ENCODE results near the gene TENT5A. TPM values are rescaled to one million over a fixed set of nuclear protein-coding genes. Genes with fewer than 3 reads are reported as not detected.
A peak's percentile ranks its signal among the peaks of the same experiment; 100 is the strongest.

Gene TENT5A
- total RNA-seq, 1 donor from 2014 or later = 0.63 TPM

DNA sequence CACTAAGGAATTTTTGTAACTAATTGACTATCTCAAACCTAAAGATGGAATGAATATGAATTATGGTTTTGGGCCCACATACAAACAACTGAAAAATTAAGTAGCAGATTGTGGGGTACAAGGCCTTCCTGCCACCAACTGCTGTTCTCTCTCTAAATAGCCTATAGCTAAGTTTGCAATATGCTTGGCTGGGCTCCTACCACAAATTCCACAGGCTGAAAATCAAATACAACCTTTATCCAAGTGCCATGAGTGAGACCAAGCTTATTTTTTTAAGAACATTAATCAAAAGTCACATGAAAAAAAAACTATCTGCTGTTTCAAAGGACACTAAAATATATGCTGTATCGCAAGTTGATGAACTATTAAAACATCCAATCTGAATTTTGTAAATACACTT lies 52.1 kb downstream of the TENT5A start:
- H3K4me3 ChIP-seq (ENCODE audit: low read depth, low read length) = no peak overlapping the region
- no peak for DNase-seq (ENCODE audit: low read depth)
- TF ChIP-seq, protein P1, sequence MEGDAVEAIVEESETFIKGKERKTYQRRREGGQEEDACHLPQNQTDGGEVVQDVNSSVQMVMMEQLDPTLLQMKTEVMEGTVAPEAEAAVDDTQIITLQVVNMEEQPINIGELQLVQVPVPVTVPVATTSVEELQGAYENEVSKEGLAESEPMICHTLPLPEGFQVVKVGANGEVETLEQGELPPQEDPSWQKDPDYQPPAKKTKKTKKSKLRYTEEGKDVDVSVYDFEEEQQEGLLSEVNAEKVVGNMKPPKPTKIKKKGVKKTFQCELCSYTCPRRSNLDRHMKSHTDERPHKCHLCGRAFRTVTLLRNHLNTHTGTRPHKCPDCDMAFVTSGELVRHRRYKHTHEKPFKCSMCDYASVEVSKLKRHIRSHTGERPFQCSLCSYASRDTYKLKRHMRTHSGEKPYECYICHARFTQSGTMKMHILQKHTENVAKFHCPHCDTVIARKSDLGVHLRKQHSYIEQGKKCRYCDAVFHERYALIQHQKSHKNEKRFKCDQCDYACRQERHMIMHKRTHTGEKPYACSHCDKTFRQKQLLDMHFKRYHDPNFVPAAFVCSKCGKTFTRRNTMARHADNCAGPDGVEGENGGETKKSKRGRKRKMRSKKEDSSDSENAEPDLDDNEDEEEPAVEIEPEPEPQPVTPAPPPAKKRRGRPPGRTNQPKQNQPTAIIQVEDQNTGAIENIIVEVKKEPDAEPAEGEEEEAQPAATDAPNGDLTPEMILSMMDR (conservative IDR thresholded peaks at IDR 0.05; ENCODE audit: low read depth, low read length) = no peak

- peak; percentile 20 for DNase-seq (ENCODE audit: low read depth)
- TF ChIP-seq, protein P1 (conservative IDR thresholded peaks at IDR 0.05; ENCODE audit: low read depth, low read length) = no peak
- H3K4me3 ChIP-seq (ENCODE audit: low read depth, low read length) = no peak overlapping the region
Measured at GRCh38 chr6:81697559-81697958, 54.9 kb downstream of the TENT5A start.

- TF ChIP-seq, protein P1 (conservative IDR thresholded peaks at IDR 0.05; ENCODE audit: low read depth, low read length) = no peak
- peak; percentile 27 for DNase-seq (ENCODE audit: low read depth)
- H3K4me3 ChIP-seq (ENCODE audit: low read depth, low read length) = no peak overlapping the region
Measured at GRCh38 chr6:81696524-81696923, 56.0 kb downstream of the TENT5A start.
